Measurements from ENCODE around the gene CBFA2T2.
"Not testable (repeated sequence)": the region's sequence is repeated elsewhere in the genome, so short reads cannot be mapped to it uniquely, and the experiment has no call there.

The CBFA2T2 gene

DNA sequence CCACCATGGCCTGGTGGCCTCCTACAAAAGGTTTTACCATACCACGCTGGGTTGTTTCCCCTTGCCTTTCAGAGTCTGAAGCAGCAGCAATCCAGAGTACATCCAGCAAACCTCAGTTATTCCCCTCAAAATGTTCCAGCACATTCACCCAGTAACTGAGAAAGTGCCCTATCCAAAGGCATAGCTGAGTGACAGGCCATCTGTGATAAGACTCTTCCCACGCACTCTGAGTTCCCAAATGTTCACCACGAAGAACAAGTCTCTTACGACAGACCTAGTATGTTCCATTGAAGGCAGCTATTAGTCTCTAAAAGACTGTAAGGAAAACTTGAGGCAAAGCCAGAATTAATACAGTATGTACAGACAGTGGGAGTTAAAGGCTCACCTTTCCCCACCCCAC is 140.6 kb downstream of the CBFA2T2 start:
- no peak for DNase-seq (ENCODE audit: low read depth)
- TF ChIP-seq, protein P1, sequence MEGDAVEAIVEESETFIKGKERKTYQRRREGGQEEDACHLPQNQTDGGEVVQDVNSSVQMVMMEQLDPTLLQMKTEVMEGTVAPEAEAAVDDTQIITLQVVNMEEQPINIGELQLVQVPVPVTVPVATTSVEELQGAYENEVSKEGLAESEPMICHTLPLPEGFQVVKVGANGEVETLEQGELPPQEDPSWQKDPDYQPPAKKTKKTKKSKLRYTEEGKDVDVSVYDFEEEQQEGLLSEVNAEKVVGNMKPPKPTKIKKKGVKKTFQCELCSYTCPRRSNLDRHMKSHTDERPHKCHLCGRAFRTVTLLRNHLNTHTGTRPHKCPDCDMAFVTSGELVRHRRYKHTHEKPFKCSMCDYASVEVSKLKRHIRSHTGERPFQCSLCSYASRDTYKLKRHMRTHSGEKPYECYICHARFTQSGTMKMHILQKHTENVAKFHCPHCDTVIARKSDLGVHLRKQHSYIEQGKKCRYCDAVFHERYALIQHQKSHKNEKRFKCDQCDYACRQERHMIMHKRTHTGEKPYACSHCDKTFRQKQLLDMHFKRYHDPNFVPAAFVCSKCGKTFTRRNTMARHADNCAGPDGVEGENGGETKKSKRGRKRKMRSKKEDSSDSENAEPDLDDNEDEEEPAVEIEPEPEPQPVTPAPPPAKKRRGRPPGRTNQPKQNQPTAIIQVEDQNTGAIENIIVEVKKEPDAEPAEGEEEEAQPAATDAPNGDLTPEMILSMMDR (IDR thresholded peaks at IDR 0.05; ENCODE audit: control insufficient read depth, insufficient read depth, low read depth, low read length, missing control alignments): no peak
- no peak overlapping the region for H3K4me3 ChIP-seq (ENCODE audit: control insufficient read depth, low read depth, low read length)

DNA sequence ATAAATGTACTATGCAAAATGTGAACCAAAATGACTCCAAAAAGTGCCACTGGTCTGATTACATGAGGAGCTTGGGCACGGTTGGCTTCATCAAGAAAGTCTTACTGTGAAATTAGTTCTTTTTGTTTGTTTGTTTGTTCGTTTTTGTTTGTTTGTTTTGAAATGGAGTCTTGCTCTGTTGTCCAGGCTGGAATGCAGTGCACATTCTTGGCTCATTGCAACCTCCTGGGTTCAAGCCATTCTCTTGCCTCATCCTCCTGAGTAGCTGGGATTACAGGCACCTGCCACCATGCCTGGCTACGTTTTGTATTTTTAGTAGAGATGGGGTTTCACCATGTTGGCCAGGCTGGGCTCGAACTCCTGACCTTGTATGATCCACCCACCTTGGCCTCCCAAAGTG is 142.0 kb downstream of the CBFA2T2 start:
- H3K4me3 ChIP-seq (ENCODE audit: control insufficient read depth, low read depth, low read length); DNase-seq (ENCODE audit: low read depth): not testable (repeated sequence)

DNA sequence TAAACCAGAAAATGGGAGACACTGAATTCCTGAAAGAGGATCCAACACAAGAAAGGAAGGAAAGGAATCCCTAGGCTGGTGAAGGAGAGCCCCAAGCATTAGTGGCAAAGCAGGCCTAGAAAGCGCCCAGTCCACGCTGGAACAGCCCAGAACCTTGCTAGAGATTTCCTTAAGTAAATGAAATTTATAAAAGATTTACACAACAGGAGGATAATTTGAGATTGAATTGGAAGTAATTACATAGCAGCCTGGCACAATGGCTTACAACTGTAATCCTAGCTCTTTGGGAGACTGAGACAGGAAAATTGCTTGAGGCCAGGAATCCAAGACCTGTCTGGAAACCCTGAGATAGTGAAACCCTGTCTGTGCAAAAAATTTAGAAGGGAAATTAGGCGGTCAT is 145.4 kb downstream of the CBFA2T2 start:
- TF ChIP-seq, protein P1 (IDR thresholded peaks at IDR 0.05; ENCODE audit: control insufficient read depth, insufficient read depth, low read depth, low read length, missing control alignments): no peak
- H3K4me3 ChIP-seq (ENCODE audit: control insufficient read depth, low read depth, low read length): no peak overlapping the region
- no peak for DNase-seq (ENCODE audit: low read depth)

DNA sequence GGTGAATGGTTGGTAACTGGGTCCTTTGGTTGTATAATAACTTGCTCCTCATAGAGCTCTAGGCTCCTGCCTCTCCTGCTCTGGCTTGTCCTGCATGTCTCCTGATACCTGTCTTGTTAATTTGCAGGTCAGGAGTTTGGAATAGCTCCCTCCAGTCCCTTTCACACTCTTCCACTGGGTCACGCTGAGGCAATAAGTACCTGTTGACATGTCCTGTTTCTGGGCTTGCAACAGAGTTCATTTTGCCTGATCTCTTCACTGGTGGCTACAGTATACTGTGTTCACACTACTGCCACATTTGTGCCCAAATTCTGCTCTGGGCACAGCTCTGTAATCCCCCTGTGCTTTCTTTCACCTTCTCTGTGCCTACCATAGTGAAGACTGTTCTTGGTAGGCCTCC is 146.9 kb downstream of the CBFA2T2 start:
- TF ChIP-seq, protein P1 (IDR thresholded peaks at IDR 0.05; ENCODE audit: control insufficient read depth, insufficient read depth, low read depth, low read length, missing control alignments): no peak
- no peak for DNase-seq (ENCODE audit: low read depth)
- no peak overlapping the region for H3K4me3 ChIP-seq (ENCODE audit: control insufficient read depth, low read depth, low read length)

DNA sequence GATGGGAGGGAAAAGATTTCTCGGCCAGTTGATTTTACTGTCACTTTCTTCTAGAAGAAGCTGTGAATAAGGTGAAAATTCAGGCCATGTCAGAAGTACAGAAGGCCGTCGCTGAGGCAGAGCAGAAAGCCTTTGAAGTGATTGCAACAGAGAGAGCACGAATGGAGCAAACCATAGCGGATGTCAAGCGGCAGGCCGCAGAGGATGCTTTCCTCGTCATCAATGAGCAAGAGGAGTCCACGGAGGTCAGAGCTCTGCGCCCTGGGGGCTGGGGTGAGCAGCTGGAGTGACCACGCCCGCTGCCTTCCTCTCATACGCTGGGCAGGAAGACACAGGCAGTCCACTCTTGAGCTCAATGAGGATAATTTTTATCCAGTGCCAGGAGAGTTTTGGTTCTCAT is 150.4 kb downstream of the CBFA2T2 start:
- TF ChIP-seq, protein P1 (IDR thresholded peaks at IDR 0.05; ENCODE audit: control insufficient read depth, insufficient read depth, low read depth, low read length, missing control alignments): no peak
- DNase-seq (ENCODE audit: low read depth): no peak

DNA sequence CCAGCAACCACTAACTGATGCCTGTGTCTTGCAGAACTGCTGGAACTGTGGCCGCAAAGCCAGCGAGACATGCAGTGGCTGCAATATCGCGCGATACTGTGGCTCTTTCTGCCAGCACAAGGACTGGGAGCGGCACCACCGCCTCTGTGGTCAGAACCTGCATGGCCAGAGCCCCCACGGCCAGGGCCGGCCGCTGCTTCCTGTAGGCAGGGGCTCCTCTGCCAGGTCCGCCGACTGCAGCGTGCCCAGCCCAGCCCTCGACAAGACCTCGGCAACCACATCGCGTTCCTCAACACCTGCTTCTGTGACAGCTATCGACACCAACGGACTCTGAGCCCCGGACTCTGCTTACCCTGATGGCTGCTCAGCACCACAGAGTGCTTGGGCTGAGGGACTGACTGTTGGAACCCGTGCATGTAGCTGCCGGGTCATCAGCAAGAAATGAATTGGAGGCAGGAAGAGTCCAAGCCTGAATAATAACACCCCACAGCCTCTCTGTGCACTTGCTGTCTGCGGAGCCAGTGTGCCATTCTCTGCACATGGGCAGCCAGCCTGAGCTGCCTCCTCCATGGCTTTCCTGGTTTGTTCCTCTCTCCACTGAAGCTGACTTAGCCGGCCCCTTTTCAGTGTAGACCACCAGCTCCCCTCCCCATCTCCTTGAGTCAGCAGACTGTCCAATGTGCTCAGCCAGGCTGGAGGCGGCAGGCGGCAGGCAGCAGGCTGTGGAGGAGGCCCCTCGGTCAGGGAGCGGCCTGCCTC is 154.6 kb downstream of the CBFA2T2 start:
- TF ChIP-seq, protein P1 (IDR thresholded peaks at IDR 0.05; ENCODE audit: control insufficient read depth, insufficient read depth, low read depth, low read length, missing control alignments): no peak
- DNase-seq (ENCODE audit: low read depth): no peak
- H3K4me3 ChIP-seq (ENCODE audit: control insufficient read depth, low read depth, low read length): no peak overlapping the region

More for the DNA sequence above, 150.4 kb downstream of the CBFA2T2 start:
- H3K4me3 ChIP-seq (ENCODE audit: control insufficient read depth, low read depth, low read length): no peak overlapping the region

DNA sequence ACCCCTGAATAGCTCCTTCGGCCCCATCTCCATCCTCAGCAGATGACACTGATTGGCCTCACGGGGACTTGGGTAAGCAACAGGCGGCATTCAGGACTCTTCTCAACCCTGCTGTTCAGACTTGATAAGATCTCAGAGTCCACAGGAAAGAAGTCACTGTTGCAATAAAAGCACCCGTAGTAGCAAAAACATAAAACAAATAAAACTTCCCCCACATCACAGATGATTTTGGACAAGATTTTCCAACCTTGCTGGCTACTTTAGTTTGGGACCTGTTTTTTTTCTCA is 155.1 kb downstream of the CBFA2T2 start:
- H3K4me3 ChIP-seq (ENCODE audit: control insufficient read depth, low read depth, low read length): no peak overlapping the region
- TF ChIP-seq, protein P1 (IDR thresholded peaks at IDR 0.05; ENCODE audit: control insufficient read depth, insufficient read depth, low read depth, low read length, missing control alignments): no peak
- DNase-seq (ENCODE audit: low read depth): no peak
